Astrocyte (in vitro differentiated cells and primary cell): ENCODE data around the gene COPB2. TPM values are rescaled to one million over a fixed set of nuclear protein-coding genes. Genes with fewer than 3 reads are reported as not detected.

Experiments
- DNase-seq: peaks from one replicate; pipeline ENCODE4 v3.0.0-alpha.2; 2010; ENCODE audit warnings: low read depth
- FAIRE-seq: peaks from 2 replicates; lab custom pipeline; 2011; peaks lifted over from hg19 to GRCh38; lab: Jason Lieb, UNC
- H2AFZ ChIP-seq: 2 replicates; pipeline ENCODE4 v1.6.0; 2012; ENCODE audit warnings: low read depth, low read length, inconsistent platforms
- H3K27ac ChIP-seq: 2 replicates; pipeline ENCODE4 v1.5.1; 2011; ENCODE audit warnings: low read depth, low read length, inconsistent platforms
- H3K27me3 ChIP-seq: 2 replicates; pipeline ENCODE4 v1.6.0; 2011; ENCODE audit warnings: low read length, inconsistent platforms; ENCODE audit not compliant: insufficient read depth
- H3K36me3 ChIP-seq: 2 replicates; pipeline ENCODE4 v1.5.1; 2011; ENCODE audit warnings: low read length, inconsistent platforms; ENCODE audit not compliant: insufficient read depth
- H3K4me1 ChIP-seq: 2 replicates; pipeline ENCODE4 v1.5.1; 2011; ENCODE audit warnings: low read length, inconsistent platforms; ENCODE audit not compliant: insufficient read depth
- H3K4me2 ChIP-seq: 2 replicates; pipeline ENCODE4 v1.6.0; 2012; ENCODE audit warnings: low read length, inconsistent platforms
- H3K4me3 ChIP-seq: 2 replicates; pipeline ENCODE4 v1.5.1; 2011; ENCODE audit warnings: low read depth, mild to moderate bottlenecking, low read length, inconsistent platforms; ENCODE audit not compliant: insufficient read depth
- H3K79me2 ChIP-seq: 2 replicates; pipeline ENCODE4 v1.6.0; 2012; ENCODE audit warnings: mild to moderate bottlenecking, low read length, inconsistent platforms; ENCODE audit not compliant: insufficient read depth
- H3K9ac ChIP-seq: 2 replicates; pipeline ENCODE4 v1.6.0; 2012; ENCODE audit warnings: mild to moderate bottlenecking, low read length, inconsistent platforms
- H3K9me3 ChIP-seq: 2 replicates; pipeline ENCODE4 v1.5.1; 2012; ENCODE audit warnings: low read depth, mild to moderate bottlenecking, low read length, inconsistent platforms; ENCODE audit not compliant: insufficient read depth
- H4K20me1 ChIP-seq: 2 replicates; pipeline ENCODE4 v1.6.0; 2012; ENCODE audit warnings: low read length, inconsistent platforms; ENCODE audit not compliant: insufficient read depth
- H3K27ac Mint-ChIP-seq: one replicate; pipeline ENCODE4 v1.8.0; 2021; ENCODE audit warnings: mild to moderate bottlenecking, mixed read lengths; ENCODE audit not compliant: unreplicated experiment
- H3K27me3 Mint-ChIP-seq: one replicate; pipeline ENCODE4 v1.8.0; 2021; ENCODE audit warnings: low read depth, mixed read lengths; ENCODE audit not compliant: unreplicated experiment
- H3K36me3 Mint-ChIP-seq: one replicate; pipeline ENCODE4 v1.8.0; 2021; ENCODE audit warnings: low read depth, mixed read lengths; ENCODE audit not compliant: unreplicated experiment
- H3K4me1 Mint-ChIP-seq: one replicate; pipeline ENCODE4 v1.8.0; 2021; ENCODE audit warnings: low read depth, mixed read lengths; ENCODE audit not compliant: unreplicated experiment
- H3K4me3 Mint-ChIP-seq: one replicate; pipeline ENCODE4 v1.8.0; 2021; ENCODE audit warnings: mild to moderate bottlenecking, moderate library complexity, mixed read lengths; ENCODE audit not compliant: unreplicated experiment
- H3K9me3 Mint-ChIP-seq: one replicate; pipeline ENCODE4 v1.8.0; 2021; ENCODE audit warnings: mild to moderate bottlenecking, mixed read lengths; ENCODE audit not compliant: unreplicated experiment
- EZH2 ChIP-seq: IDR thresholded peaks from 2 replicates; pipeline ENCODE4 v1.6.1; 2012; ENCODE audit warnings: mild to moderate bottlenecking, low read length, inconsistent platforms; ENCODE audit not compliant: insufficient read depth
- total RNA-seq: library from RNA; stranded (reverse); gene quantifications from 2 replicates; pipeline ENCODE4 v1.2.1, GENCODE V29; 2021
- TF ChIP-seq, protein P1 (sequence below): IDR thresholded peaks from 2 replicates; pipeline ENCODE4 v1.5.1; 2011; ENCODE audit warnings: low read depth, mild to moderate bottlenecking, inconsistent platforms, low read length, moderate library complexity; ENCODE audit not compliant: insufficient read depth

The COPB2 gene
- total RNA-seq, 1 donor from 2014 or later: 269 TPM

DNA sequence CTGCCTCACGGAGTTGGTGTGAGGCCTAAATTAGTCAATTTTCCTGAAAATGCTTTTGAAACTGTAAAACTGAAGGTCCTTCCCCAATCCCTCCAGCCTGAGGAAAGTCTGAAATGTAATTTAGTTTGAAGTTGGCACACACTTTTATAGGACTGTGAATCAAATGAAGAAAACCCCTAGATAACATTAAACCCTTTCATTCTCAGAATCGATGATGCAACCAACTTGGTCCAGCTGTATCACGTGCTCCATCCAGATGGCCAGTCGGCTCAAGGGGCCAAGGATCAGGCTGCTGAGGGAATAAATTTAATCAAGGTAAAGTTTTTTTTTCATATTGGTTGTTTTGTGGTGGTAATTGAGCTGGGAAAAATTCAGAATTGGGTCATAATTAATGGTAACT lies 34.0 kb downstream of the COPB2 start:
- Histone ChIP-seq H4K20me1 (peaks cover 32% of the 10 kb centered on the region), H3K9ac (no peak overlapping the region), H3K4me1 (no peaks in the 10 kb centered on the region), H3K27ac (no peak overlapping the region), H3K9me3 (no peaks in the 10 kb centered on the region), H3K4me2 (no peak overlapping the region), H3K4me3 (no peak overlapping the region), H2AFZ (no peak overlapping the region), H3K36me3 (peaks cover 70% of the 10 kb centered on the region), H3K79me2 (peaks cover 4% of the 10 kb centered on the region), H3K27me3 (no peaks in the 10 kb centered on the region)
- H3K27ac Mint-ChIP-seq: peak overlapping the region; percentile 31
- DNase-seq: no peak
- H3K4me1 Mint-ChIP-seq: peaks cover 10% of the 10 kb centered on the region
- peaks cover 29% of the 10 kb centered on the region for H3K36me3 Mint-ChIP-seq
- H3K4me3 Mint-ChIP-seq: no peak overlapping the region
- TF ChIP-seq EZH2: no peak
- TF ChIP-seq, protein P1, sequence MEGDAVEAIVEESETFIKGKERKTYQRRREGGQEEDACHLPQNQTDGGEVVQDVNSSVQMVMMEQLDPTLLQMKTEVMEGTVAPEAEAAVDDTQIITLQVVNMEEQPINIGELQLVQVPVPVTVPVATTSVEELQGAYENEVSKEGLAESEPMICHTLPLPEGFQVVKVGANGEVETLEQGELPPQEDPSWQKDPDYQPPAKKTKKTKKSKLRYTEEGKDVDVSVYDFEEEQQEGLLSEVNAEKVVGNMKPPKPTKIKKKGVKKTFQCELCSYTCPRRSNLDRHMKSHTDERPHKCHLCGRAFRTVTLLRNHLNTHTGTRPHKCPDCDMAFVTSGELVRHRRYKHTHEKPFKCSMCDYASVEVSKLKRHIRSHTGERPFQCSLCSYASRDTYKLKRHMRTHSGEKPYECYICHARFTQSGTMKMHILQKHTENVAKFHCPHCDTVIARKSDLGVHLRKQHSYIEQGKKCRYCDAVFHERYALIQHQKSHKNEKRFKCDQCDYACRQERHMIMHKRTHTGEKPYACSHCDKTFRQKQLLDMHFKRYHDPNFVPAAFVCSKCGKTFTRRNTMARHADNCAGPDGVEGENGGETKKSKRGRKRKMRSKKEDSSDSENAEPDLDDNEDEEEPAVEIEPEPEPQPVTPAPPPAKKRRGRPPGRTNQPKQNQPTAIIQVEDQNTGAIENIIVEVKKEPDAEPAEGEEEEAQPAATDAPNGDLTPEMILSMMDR: no peak
- no peaks in the 10 kb centered on the region for H3K9me3 Mint-ChIP-seq
- no peak for FAIRE-seq
- H3K27me3 Mint-ChIP-seq: no peaks in the 10 kb centered on the region

DNA sequence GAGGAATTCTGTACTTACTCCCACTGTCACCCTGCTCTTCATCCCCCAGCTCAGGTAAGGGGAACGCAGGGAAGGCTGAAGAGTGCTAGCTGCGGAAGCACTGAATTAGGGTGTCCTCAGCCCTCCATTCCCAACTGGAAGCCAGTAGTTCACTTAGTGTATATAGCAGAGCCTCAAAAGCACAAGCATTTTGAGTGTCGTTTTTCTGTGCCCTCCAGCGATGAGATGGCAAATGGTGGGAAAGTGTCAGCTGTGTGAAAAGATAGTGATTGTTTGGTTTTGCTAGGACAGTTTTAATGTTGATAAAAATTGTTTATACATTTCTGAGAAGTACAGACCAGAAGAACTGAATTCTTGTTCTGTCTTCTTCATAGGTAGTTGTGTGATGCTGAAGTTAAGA lies 34.8 kb downstream of the COPB2 start:
- Histone ChIP-seq H3K79me2 (peaks cover 4% of the 10 kb centered on the region), H3K9me3 (no peaks in the 10 kb centered on the region), H3K27ac (no peak overlapping the region), H3K4me2 (no peak overlapping the region), H3K27me3 (no peaks in the 10 kb centered on the region), H3K9ac (no peak overlapping the region), H4K20me1 (peaks cover 32% of the 10 kb centered on the region), H2AFZ (no peak overlapping the region), H3K4me3 (no peak overlapping the region), H3K36me3 (peaks cover 70% of the 10 kb centered on the region), H3K4me1 (no peaks in the 10 kb centered on the region)
- DNase-seq (no peak), FAIRE-seq (no peak)
- no peak for TF ChIP-seq EZH2
- TF ChIP-seq, protein P1: no peak
- Mint-ChIP-seq H3K27me3 (no peaks in the 10 kb centered on the region), H3K9me3 (no peaks in the 10 kb centered on the region), H3K4me3 (no peak overlapping the region), H3K4me1 (peaks cover 10% of the 10 kb centered on the region), H3K36me3 (peaks cover 31% of the 10 kb centered on the region), H3K27ac (peak overlapping the region; percentile 41)

GRCh38 chr3:139353920-139354556 lies 35.4 kb downstream of the COPB2 start:
- no peak overlapping the region for H3K4me3 Mint-ChIP-seq
- no peak overlapping the region for H3K27ac ChIP-seq
- H3K4me1 Mint-ChIP-seq: peaks cover 10% of the 10 kb centered on the region
- no peak overlapping the region for H3K4me2 ChIP-seq
- H3K4me1 ChIP-seq: no peaks in the 10 kb centered on the region
- no peak overlapping the region for H3K27ac Mint-ChIP-seq
- TF ChIP-seq, protein P1: peak; percentile 77
- TF ChIP-seq EZH2: no peak
- H3K4me3 ChIP-seq: no peak overlapping the region
- H3K27me3 ChIP-seq: no peaks in the 10 kb centered on the region
- no peak overlapping the region for H2AFZ ChIP-seq
- H3K36me3 Mint-ChIP-seq: peaks cover 27% of the 10 kb centered on the region
- FAIRE-seq: no peak
- H3K9me3 Mint-ChIP-seq: no peaks in the 10 kb centered on the region
- H3K9ac ChIP-seq: no peak overlapping the region
- H3K79me2 ChIP-seq: peaks cover 4% of the 10 kb centered on the region
- DNase-seq: peak; percentile 50
- no peaks in the 10 kb centered on the region for H3K9me3 ChIP-seq
- H4K20me1 ChIP-seq: peaks cover 32% of the 10 kb centered on the region
- no peaks in the 10 kb centered on the region for H3K27me3 Mint-ChIP-seq
- H3K36me3 ChIP-seq: peaks cover 70% of the 10 kb centered on the region
